ENCODE results near the gene SLC13A1.
"Not testable (repeated sequence)": the region's sequence is repeated elsewhere in the genome, so short reads cannot be mapped to it uniquely, and the experiment has no call there.

SLC13A1 gene, protein sequence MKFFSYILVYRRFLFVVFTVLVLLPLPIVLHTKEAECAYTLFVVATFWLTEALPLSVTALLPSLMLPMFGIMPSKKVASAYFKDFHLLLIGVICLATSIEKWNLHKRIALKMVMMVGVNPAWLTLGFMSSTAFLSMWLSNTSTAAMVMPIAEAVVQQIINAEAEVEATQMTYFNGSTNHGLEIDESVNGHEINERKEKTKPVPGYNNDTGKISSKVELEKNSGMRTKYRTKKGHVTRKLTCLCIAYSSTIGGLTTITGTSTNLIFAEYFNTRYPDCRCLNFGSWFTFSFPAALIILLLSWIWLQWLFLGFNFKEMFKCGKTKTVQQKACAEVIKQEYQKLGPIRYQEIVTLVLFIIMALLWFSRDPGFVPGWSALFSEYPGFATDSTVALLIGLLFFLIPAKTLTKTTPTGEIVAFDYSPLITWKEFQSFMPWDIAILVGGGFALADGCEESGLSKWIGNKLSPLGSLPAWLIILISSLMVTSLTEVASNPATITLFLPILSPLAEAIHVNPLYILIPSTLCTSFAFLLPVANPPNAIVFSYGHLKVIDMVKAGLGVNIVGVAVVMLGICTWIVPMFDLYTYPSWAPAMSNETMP

DNA sequence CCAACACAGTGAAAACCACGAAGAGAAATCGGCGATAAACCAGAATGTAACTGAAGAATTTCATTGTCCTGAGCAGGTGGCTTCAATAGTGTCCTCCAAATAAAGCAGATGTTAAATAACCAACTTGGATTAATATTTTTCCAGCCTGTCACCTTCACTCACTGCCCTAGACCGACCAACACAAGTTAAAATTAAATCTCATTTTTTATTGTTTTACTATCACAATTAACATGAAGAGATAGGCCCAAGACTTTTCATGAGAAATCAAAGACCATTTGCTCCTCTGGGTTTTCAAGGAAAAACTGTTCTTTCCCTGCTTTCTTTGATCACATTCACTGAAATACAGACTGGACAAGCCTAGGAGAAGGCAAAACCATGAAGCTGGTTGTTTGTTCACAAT lies at the start of gene SLC13A1:
Gene SLC13A1, minus strand, starts transcription at position 87 of the 400 bp plus-strand sequence. Its CDS starts 23 bp downstream, at position 64.
- no peak for DNase-seq

- DNase-seq, result no peak
Observed at GRCh38 chr7:123244768-123245167, 45.0 kb upstream of the SLC13A1 start.

GRCh38 chr7:123242467-123243092 lies 42.8 kb upstream of the SLC13A1 start:
- DNase-seq, result no peak

- no peak for DNase-seq
Observed at GRCh38 chr7:123241809-123242208, 42.0 kb upstream of the SLC13A1 start.

GRCh38 chr7:123231021-123232000 lies 31.5 kb upstream of the SLC13A1 start:
- DNase-seq, result no peak

- DNase-seq, result no peak
Observed at GRCh38 chr7:123230603-123231002, 30.8 kb upstream of the SLC13A1 start.

GRCh38 chr7:123230147-123230546 lies 30.4 kb upstream of the SLC13A1 start:
- no peak for DNase-seq

DNA sequence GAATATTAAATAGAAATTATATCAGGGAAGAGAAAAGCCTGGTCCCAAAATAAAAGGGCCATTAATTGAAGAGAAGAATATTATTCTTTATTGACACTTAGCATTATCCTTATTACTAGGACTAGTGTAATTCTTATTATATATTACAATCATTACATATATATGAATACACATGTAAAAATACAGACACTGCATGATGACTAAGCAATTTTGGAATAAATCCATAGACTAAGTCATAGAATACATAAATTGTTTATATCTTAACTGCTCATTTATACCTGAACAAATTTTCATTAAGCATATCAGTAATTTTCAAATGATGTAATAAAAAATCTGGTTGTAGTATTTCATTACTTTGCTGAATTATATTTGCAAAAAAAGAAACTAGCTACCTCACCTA lies 29.7 kb upstream of the SLC13A1 start:
- DNase-seq, result no peak

GRCh38 chr7:123227666-123228065 lies 27.9 kb upstream of the SLC13A1 start:
- not testable (repeated sequence) for DNase-seq

DNA sequence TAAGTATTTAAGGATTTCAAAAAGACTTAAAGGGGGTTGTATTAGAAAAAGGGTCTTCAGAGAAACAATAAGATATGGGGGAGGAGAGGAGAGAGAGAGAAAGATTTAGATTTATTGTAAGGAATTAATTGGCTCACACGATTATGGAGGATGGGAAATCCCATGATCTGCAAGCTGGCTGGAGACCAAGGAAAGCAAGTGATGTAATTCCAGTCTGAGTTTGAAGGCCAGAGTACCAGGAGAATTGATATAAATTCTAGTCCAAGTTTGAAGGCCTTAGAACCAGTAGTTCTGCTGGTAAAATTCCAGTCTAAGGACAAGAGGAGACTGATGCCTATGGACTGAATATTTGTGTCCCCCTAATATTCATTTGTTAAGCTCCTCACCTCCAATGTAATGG lies 20.6 kb upstream of the SLC13A1 start:
- no peak for DNase-seq

DNA sequence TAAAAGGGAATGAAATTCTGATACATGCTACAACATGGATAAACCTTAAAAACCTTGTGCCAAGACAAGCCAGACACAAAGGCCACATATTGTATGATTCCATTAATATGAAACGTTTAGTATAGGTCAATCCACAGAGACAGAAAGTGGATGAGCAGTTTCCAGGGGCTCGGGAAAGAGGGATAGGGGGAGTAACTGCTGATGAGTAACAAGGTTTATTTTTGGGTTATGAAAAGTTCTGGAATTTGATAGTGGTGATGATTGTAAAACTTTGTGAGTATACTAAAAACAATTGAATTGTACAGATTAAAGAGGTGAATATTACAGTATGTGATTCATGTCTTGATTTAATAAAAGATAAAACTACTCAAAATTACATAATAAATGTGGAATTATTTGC lies 19.1 kb upstream of the SLC13A1 start:
- no peak for DNase-seq

DNA sequence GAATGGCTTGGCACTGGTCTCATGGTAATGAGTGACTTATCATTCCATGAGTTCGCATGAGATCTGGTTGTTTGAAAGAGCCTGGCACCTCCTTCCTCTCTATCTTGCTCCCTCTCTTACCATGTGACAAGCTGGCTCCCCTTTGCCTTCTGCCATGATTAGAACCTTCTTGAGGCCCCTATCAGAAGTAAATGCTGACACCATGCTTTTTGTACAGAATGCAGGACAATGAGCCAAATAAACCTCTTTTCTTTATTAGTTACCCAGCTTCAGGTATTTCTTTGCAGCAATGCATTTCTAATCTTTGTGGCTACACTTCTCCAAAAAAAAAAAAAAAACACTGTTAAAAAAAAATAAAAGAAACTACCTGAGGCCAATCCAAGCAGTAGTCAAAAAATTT lies 17.1 kb upstream of the SLC13A1 start:
- no peak for DNase-seq

DNA sequence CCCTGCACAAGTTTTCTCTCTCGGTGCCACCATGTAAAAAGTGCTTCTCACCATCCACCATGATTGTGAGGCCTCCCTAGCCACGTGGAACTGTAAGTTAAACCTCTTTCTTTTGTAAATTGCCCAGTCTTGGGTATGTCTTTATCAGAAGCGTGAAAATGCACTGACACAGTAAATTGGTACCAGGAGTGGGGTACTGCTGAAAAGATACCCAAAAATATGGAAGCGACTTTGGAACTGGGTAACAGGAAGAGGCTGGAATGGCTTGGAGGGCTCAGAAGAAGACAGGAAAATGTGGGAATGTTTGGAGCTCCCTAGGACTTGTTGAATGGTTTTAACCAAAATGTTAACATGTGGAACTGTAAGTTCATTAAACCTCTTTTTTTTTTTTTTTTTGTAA lies 15.6 kb upstream of the SLC13A1 start:
- DNase-seq, result no peak

DNA sequence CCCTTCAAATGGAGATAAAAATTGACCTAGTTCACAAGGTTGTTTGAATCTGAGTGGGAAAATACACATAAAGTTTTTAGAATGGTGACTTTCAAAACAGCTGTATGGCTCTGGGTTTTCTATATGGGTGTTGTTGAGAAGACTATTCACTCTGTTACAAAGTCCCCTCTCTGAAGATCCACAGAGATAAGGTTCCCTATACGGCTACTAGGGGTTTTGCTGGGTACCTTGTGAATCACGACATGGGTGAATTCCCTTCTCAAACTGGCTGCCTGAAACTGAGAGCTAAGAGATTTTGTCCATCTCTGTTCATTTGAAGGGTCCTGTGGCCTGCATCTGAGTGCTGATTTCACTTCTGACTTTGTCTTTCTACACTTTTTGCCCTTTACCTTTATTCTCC lies 11.8 kb upstream of the SLC13A1 start:
- no peak for DNase-seq

- DNase-seq, result no peak
Observed at GRCh38 chr7:123210986-123211385, 11.2 kb upstream of the SLC13A1 start.

GRCh38 chr7:123209786-123210185 lies 10.0 kb upstream of the SLC13A1 start:
- DNase-seq, result no peak

GRCh38 chr7:123208793-123209192 lies 9.0 kb upstream of the SLC13A1 start:
- DNase-seq, result no peak

GRCh38 chr7:123204206-123204835 lies 4.6 kb upstream of the SLC13A1 start:
- DNase-seq, result no peak

- no peak for DNase-seq
Observed at GRCh38 chr7:123201901-123202300, 2.1 kb upstream of the SLC13A1 start.

- no peak for DNase-seq
Observed at GRCh38 chr7:123198668-123199652, 809 bp downstream of the SLC13A1 start.

GRCh38 chr7:123198111-123198510 lies 1.7 kb downstream of the SLC13A1 start:
- no peak for DNase-seq
